T-helper 22 cell (primary cell): ENCODE data around the gene CBLN3.

Experiments
- DNase-seq: peaks from one replicate; pipeline ENCODE4 v3.0.0-alpha.2; 2020; ENCODE audit warnings: low read depth

The CBLN3 gene

GRCh38 chr14:24425704-24426103 lies 3.8 kb downstream of the CBLN3 start:
- no peak for DNase-seq

DNA sequence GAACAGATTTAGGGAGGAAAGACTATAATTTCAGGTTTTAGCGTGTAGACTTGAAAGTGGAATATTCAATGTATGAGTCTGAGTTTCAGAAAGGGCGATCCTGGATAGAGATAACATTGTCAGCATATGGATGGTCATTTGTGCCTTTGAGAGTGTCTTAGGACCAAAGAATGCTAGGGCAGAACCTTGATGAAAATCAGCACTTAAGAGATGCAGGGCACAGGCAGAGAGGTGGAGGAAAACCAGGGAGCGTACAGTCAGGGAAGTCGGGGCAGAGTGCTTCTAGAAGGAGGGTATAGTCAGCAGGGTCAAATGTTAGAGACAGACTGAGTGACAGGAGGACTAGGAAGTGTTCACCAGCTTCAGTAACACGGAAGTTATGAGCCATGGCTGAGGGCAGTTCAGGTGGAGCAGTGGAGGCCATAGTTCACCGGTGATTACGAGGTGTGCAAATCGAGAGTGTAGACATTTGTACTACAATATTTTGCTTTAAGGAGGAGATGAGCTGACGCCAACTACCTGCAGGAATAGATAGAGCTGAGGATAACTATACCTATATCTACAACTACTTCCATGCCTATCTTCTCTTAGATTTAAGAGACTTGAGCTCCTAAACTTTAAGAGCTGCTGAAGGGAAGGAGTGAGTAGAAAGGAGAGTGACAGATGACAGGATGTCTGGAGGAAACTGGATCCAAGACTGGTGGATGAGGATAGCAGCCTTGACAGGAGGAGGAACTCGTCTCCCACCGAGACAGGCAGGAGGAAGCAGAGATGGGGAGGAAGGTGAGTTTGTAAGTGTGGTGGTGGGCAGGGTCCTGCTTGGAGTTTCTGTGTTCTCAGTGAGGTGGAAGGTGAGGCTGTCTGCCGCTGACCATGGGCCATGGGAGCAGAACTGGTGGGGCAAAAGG lies 6.5 kb downstream of the CBLN3 start:
- no peak for DNase-seq

DNA sequence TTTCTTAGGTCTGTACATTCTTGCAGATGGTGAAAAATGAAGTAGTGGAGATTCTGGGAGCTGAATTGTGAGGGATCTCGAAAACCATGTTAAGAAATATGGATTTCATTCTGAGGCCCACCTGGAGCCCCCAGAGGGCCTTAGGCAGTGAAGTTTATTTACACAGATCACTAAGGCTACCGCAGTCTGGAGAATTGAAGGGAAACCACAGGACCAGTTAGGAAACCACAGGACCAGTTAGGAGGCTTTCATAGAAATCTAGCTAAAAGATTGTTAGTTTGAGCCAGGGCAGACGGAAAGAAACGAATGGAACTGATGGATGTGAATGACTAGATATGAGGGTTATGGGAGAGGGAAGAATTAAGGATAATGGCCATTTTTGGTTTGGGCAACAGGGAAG lies 7.2 kb downstream of the CBLN3 start:
- no peak for DNase-seq

DNA sequence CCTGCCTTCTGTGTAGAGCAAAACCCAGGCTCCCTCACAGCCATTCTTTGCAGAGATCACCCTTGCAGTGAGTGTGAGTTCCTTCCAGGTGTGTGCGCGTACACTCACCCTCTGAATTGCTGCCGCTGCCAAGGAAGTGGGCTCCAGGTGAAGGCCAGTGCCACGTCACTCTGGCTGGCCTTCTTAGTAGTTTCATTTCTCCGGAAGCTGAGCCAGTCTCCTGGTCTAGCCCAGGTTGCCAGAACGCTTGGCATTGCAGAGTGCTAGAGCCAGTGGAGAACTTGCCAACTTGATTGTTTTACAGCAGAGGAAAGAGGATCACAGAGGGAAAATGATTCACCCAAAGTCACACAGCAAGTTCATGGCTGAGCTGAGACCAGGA lies 11.0 kb downstream of the CBLN3 start:
- no peak for DNase-seq

GRCh38 chr14:24417832-24418491 lies 11.5 kb downstream of the CBLN3 start:
- DNase-seq: no peak

- no peak for DNase-seq
These were observed 12.4 kb downstream of the CBLN3 start for GRCh38 chr14:24416932-24417619.

DNA sequence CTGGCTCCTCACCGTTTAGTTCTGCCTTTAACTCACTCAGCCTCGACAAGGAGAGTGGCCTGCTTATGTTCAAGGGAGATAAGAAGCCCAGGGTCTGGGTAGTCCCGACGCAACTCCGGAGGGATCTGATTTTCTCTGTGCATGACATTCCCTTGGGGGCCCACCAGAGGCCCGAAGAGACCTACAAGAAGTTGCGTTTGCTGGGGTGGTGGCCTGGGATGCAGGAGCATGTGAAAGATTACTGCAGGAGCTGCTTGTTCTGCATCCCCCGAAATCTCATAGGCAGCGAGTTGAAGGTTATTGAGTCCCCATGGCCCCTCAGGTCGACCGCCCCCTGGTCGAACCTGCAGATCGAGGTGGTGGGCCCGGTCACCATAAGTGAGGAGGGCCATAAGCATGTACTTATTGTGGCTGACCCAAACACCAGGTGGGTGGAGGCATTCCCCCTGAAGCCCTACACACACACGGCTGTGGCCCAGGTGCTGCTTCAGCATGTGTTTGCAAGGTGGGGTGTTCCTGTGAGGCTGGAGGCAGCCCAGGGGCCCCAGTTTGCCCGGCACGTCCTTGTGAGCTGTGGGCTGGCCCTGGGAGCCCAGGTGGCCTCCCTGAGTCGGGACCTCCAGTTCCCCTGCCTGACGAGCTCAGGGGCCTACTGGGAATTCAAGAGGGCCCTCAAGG lies 13.1 kb downstream of the CBLN3 start:
- DNase-seq: no peak

DNA sequence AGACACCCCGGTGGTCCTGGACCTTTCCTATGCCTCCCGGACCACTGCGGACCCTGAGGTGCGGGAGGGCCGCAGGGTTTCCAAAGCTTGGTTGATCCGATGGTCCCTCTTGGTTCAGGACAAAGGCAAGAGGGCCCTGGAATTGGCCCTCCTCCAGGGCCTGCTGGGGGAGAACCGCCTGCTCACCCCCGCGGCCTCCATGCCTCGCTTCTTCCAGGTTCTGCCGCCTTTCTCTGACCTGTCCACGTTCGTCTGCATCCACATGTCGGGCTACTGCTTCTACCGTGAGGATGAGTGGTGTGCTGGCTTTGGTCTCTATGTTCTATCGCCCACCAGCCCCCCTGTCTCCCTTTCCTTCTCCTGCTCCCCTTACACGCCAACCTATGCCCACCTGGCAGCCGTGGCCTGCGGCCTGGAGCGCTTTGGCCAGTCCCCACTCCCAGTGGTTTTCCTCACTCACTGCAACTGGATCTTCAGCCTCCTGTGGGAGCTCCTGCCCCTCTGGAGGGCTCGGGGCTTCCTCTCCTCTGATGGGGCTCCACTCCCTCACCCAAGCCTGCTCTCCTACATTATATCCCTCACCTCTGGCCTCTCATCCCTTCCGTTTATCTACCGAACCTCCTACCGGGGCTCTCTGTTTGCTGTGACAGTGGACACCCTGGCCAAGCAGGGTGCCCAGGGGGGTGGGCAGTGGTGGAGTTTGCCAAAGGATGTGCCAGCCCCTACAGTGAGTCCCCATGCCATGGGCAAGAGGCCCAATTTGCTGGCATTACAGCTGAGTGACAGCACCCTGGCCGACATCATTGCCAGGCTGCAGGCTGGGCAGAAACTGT lies 13.8 kb downstream of the CBLN3 start:
- DNase-seq: no peak

GRCh38 chr14:24414732-24415420 lies 14.6 kb downstream of the CBLN3 start:
- no peak for DNase-seq

- no peak for DNase-seq
These were observed 15.4 kb downstream of the CBLN3 start for GRCh38 chr14:24414077-24414476.

DNA sequence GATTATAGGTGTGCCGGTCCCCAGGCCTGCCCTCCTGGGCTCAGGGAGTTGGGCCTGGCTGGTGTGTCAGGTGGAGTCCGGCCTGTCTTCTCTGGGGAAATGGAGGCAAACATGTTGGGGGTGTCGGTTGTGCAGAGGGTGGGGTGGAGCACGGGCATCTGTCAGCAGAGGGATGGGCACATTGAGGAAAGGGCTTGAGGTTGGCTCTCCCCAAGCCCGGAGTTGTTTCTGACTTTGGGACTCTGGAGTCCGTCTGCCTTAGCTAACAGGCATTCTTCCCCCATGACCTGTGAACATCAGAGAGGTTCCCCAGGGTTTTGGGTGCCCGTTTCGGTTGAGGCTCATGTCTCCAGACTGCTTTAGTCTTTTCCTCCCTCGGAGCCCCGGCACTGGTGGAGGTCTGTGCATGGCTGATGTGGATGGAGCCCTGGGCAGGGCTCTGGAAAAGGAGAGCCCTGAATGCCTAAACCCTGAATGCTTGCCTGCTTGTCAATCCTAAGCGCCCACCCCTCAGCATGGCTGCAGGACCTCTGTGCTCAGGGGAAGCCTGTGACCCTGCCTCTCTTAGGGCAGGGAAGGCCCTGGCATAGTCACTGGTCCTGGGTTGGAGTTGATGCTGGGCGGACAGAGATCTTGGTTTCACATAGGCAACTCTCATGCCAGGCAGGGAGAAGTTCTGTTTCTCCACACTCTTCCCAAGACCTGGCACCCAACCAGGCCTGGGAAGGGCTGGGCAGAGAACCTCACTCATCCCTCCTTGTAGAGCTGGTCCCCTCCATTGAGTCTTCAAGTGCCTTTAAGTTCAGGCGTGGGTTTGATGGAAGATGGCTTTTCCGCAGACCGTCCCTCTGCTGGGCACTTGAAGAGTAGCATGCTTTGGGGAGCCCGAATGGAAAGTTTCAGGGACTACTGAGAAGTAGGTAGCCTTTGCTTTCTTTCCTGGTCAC lies 17.8 kb downstream of the CBLN3 start:
- DNase-seq: no peak

GRCh38 chr14:24409956-24410355 lies 19.5 kb downstream of the CBLN3 start:
- DNase-seq: no peak

GRCh38 chr14:24409192-24409591 lies 20.3 kb downstream of the CBLN3 start:
- no peak for DNase-seq

- no peak for DNase-seq
These were observed 20.7 kb downstream of the CBLN3 start for GRCh38 chr14:24408764-24409163.

GRCh38 chr14:24407608-24408325 lies 21.7 kb downstream of the CBLN3 start:
- no peak for DNase-seq

- DNase-seq: no peak
These were observed 23.1 kb downstream of the CBLN3 start for GRCh38 chr14:24406416-24406815.

DNA sequence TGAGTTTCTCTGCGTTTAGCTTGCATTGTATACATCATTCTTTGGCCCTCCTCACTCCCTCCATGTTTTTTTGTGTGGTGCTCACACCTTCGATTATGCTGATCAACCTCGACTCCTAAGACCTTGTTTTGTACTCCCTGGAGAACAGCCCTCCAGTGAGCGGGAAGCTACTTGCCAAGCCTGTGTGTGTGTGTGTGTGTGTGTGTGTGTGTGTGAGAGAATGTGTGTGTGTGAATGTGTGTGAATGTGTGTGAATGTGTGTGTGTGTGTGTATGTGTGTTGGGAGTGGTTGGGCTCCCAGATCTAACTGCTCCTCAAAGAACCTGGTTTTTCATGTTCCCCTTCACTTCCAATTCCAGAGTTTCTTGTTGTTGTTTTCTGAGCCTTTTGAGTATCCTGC lies 24.7 kb downstream of the CBLN3 start:
- DNase-seq: no peak

DNA sequence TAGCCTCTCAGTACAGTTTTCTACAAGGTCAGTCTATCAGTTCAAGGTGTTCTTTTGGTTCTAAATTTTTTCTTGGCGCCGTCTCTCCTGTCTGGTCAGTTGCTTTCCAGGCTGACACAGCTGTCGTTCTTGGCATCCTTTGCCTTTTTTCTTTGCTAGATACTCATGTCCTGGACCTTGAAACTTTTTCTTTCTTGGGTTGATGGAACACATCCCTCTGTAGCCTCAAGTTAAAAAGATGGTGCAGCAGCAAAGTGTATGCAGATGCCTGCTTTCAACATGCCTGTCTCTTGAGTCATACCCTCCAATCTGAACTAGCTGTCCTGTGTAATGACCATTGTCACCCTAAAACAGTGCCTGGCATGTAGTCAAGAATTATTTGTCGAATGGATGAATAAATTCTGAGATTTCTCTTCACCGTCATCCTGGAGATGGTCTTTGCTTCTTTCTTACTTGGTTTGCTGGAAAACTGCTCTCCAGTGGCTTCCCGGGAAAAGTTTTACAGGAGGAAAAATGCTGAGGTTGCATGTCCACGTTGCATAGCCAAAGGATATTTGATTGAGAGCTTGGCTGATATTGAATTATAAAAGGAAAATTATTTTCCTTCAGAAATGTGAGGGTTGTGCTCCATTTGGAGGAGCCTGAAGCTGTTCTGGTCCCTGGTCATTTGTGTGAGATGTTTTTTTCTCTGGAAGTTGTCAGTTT lies 26.0 kb downstream of the CBLN3 start:
- no peak for DNase-seq
